Stimulated activated CD8-positive, alpha-beta memory T cell treated with anti-CD3 and anti-CD28 coated beads, Interleukin-2, amount 100 ng/mL, for 1 hour (primary cell): Measurements from ENCODE around the gene AS3MT.
"Not testable (repeated sequence)": the region's sequence is repeated elsewhere in the genome, so short reads cannot be mapped to it uniquely, and the experiment has no call there.

Experiments used
- DNase-seq, 2 donors: peaks; one replicate each; pipeline ENCODE4 v3.0.0-alpha.2; 2020; ENCODE audit warnings: low read depth in 2 of 2

Gene AS3MT

GRCh38 chr10:102919246-102919959 lies 50.1 kb downstream of the AS3MT start:
- DNase-seq = no peak

- no peak for DNase-seq
Observed at GRCh38 chr10:102919992-102920739, 50.9 kb downstream of the AS3MT start.

- no peak for DNase-seq
Observed at GRCh38 chr10:102923601-102924000, 54.3 kb downstream of the AS3MT start.

GRCh38 chr10:102926842-102927241 lies 57.6 kb downstream of the AS3MT start:
- no peak for DNase-seq

- DNase-seq = no peak
Observed at GRCh38 chr10:102927311-102928010, 58.2 kb downstream of the AS3MT start.

DNA sequence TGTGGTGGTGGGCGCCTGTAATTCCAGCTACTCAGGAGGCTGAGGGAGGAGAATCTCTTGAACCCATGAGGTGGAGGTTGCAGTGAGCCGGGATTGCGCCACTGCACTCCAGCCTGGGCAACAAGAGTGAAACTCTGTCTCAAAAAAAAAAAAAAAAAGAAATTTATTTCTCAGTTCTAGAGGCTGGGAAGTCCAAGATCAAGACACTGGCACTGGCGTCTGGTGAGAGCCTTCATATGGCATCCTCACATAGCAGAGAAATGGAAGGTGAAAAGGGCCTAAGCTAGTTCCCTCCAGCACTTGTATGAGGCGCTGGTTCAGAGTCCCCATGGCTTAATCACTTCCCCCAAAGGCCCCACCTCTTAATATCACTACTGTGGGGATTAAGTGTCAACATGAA lies 59.2 kb downstream of the AS3MT start:
- not testable (repeated sequence) for DNase-seq

GRCh38 chr10:102930720-102931119 lies 61.5 kb downstream of the AS3MT start:
- no peak for DNase-seq

- no peak for DNase-seq
Observed at GRCh38 chr10:102931643-102932042, 62.4 kb downstream of the AS3MT start.

DNA sequence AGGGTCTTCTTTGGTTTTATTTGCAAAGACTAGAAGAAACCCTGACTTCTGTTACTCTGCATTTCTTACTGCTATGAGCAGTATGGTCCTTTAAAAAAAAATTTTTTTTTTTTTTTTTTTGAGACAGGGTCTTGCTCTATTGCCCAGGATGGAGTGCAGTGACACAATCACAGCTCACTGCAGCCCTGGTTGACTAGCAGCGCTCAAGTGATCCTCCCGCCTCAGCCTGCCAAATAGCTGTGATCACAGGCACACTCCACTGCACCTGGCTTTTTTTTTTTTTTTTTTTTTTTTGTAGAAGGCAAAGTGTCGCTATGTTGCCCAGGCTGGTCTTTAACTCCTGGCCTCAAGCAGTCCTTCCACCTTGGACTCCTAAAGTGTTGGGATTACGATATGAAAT lies 66.2 kb downstream of the AS3MT start:
- no peak for DNase-seq

- no peak for DNase-seq
Observed at GRCh38 chr10:102935939-102936605, 66.8 kb downstream of the AS3MT start.

GRCh38 chr10:102941401-102941800 lies 72.1 kb downstream of the AS3MT start:
- no peak for DNase-seq

DNA sequence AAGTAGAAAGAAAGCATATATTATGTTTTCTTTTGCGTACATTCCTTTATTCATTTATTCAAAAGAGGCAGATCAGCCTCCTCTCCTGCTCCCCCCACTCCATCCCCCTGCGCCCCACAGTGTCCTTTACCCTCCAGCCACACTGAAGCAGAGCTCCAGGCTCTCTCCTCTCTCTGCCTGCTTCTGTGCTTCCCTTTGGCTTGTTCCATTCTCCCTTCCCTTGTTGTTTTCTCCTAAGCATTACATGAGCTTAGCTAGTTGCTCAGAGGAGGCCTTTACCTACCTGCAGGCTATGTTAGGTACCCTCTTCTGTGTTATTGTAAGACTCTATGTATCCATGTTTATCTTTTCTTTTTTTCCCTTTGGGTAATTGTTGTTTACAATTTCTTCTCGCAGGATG lies 76.2 kb downstream of the AS3MT start:
- DNase-seq = no peak

DNA sequence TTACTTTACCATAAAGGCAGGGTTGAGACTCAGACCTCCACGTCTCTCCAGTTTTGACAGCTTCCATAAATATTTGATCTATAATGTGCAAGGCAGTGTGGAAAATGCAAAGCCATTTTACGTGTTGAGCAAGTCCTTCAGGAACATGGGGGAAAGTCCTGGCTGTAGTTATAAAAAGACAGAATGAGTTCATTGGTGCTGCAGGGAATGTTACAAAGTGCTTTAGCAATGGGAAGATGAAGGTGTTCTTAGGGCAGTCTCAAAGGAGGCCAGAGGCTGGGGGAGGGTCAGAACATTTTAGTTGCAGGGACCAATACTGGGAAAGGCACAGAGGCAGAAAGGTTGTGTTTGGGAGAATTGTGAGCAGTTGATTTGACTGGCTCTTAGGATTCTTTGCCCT lies 76.7 kb downstream of the AS3MT start:
- DNase-seq = no peak

GRCh38 chr10:102946992-102947391 lies 77.7 kb downstream of the AS3MT start:
- no peak for DNase-seq

GRCh38 chr10:102948176-102948575 lies 78.9 kb downstream of the AS3MT start:
- no peak for DNase-seq

DNA sequence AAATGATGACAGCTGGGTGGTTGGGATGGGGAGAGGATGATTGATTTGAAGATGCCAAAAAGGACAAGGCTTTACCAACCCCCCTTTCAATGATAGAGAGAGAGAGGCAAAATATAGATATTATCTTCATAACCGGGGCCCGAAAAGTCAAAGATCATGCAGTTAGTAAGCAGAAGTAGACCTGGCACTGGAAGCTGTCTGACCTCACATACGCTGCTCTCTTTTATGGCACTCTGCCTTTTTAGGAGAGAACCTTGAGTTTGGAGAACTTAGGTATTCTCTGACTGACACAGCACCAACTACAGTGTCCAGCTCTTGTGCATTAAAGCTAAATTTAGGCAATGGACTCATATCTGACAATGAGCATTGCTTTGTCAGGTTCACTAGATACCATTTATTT lies 79.5 kb downstream of the AS3MT start:
- DNase-seq = no peak

DNA sequence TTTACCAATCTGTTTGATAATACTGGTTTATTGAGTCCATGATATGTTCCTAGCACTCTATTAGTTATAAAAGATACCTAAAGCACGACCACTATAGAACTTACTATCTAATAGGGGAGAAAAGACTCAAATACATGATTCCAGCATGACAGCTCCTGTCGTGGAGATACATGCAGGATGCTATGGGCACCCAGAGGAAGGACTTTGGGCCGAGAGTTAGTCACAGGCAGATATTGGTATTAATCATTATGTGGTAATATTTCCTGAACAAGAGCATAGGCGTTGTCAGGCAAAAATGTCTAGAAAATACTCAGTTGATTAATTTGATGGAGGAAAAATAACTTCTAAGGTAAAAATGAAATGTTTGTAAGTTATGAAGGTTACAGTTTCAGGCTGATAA lies 80.6 kb downstream of the AS3MT start:
- DNase-seq = no peak

DNA sequence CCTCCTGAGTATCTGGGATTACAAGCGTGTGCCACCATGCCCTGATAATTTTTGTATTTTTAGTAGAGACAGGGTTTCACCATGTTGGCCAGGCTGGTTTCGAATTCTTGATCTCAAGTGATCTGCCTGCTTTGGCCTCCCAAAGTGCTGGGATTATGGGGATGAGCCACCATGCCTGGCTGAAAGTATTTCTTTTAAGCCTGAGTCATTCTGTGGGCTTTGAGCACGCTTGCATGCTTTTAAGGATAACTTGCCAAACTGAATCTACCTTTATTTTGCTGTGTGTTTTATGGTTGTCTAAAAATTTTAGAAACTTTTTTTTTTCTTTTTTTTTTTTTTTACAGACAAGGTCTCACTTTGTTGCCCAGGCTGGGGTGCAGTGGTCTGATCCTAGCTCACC lies 82.0 kb downstream of the AS3MT start:
- DNase-seq = no peak
